ENCODE measurements around the gene RFX7.
A peak's percentile ranks its signal among the peaks of the same experiment; 100 is the strongest.

Gene RFX7

DNA sequence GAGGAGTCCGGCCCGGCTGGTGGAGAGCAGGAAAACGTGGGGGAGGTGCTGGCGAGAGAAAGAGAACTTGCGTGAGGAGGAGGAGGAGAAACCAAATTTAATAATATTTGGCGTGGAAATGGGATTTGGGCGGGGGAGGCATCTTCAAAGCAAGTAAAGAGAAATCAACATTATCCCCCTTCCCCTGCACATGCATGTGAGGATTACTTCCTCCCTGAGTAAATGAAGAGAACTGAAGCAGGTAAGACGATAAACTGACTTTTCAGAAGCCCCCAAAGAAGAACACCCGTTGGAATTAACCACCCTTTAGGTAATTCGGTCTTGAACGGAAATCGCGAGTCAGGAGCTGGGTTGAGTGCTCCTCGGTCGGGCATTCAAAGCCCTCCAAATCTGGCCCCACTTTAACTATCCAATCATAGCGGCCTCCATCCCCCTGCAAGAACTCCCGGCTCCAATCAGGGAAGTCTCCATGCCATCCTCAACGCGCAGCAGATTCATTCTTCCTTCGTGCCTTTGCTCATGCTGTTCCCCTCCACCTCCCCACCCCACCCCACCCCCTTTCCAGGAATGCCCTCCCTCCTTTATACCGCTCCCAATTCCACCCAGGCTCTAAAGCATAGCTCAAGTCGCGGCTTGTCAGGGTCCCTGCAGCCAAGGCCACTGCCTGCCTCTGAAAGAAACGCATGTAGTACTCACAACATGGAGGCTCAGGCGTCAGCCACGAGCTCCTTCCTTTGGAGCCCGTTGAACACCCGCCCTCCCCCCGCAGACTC is 545 bp upstream of the RFX7 start:
- peak; percentile 5 for DNase-seq

DNA sequence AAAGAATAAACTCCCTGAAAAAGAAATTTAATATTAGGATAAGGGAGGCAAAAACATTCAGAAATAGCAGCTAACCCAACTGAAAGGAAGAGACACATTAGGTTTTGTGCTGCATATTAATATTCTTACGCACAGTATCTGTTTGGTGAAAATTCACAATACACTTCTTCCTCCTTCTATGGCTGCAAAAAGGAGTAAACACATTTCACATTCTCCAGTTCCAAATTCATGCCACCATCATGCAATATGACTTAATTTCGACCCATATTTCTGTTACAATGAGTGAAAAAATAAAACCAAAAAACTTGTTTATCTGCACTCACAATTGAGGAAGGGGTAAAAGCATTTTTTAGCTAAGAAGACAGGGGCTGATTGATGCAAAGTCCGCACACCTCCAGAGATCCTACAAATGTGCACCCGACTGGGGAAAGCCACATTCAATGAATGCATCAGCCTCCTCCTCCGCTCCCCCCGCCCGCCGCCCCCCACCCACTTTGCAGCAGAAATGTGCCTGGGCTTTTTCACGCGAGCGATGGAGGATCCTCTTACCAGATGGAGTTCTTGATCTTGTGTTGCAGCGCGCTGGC is 1.0 kb downstream of the RFX7 start:
- DNase-seq: peak in 1 of 2 donors; percentile 8

DNA sequence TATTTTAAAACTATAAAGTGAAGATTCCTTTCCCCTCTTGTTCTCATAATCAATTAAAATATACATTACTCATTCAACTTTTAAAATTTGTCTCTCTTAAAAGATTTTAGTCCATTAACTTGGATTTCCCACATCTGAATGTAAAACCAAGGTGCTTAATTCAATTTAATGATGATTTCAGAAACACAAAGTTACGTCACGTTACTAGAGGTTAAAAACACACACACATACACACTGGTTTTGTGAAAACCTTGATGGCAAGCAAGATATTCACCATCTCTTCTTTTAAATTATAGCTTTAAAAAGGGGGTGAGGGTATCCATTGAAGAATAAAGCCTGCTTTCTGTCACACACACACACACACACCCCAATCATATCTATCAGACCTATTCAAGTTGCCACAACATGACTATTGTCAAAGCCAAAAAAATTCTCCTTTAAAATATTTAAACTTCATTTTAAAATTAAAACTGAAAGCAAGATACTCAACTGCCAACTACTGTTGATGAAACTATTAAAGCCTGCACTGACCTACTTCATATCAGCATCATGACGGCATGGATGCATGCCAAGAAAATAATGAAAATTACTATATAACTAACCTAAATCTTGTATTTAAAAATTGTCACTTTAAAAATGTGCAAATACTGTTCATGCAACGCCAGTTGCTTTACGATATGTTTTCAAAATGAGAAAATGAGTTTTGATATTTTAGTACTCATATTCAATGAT is 2.1 kb downstream of the RFX7 start:
- no peak for DNase-seq

DNA sequence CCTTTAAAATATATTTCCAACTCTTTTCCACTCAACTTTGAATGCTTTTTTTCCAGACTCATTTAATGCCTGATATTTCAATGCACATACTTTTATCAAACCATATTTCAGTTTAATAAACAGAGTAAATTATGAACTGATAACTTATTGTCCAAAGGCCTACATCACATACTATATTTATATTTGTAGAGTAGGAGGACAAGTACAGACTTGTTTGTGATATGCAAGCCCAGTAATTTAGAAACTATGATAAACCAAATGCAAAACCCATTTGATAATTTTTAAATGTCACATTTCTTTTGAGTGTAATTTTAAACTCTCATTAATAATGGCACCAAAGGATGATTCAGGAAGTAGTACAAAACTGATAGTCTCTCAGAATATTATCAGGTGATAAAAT is 3.3 kb downstream of the RFX7 start:
- no peak for DNase-seq

DNA sequence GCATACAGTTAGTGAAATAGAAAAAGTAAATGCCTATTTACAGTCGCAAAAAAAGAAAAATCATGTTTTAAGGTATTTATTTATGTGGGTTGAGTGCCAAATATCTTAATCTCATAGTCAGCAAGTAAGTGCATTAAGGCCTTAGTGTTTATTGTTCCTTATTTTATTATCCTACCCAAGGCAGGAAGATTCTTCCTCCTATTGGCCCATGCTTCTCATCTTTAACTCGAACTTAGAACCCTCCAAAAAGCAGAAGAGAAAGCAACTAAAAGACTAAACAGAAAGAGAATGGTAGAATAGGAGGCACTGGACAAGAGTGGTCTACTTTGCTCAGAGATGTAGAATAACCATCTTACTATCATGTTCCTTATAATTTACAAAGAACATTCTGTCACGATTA is 7.5 kb downstream of the RFX7 start:
- no peak for DNase-seq

DNA sequence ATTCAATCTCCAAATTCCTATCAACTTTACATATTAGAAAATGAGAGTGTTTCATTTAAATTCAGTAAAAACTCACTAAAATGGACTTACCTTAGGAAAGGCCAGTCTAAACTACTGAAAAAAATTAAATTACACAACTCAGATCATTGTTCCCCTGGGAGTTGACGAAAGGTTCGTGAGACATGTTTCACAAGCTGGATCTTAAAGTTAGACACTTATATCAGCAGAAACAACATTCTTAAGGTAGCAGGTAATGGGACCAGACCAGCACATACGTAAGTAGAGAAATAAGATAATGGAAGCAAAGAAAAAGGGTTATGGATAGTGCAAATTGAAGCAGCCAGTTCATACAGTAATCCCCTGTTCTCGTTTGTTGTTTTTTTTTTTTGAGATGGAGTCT is 8.9 kb downstream of the RFX7 start:
- no peak for DNase-seq

DNA sequence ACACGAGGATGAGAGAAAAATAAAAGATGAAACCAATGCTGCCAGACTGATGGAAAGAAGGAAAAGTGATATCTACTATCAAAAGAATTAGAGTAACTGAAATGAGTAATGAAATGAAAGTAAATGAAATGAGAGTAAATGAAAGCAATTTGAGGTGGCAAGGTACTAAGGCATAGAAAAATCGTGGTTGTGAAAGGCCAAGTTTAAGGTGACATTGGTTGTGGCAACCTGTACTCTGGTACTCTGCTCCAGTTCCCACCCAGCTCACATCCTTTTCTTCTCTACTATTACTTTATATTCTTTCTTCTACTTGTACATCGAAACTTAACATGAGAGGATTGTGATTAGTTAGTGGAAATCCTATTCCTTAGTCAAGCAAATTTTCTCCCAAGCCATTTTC is 10.1 kb downstream of the RFX7 start:
- no peak for DNase-seq

DNA sequence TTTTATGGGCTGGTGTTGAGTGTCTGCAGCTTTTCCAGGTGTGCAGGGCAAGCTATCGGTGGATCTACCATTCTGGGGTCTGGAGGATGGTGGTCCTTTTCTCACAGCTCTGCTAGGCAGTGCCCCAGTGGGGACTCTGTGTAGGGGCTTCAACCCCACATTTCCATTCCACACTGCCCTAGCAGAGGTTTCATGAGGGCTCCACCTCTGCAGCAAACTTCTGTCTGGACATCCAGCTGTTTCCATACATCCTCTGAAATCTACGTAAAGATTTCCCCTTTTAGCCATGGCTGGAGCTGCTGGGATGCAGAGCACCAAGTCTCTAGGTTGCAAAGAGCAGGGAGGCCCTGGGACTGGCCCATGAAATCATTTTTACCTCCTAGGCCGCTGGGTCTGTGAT is 11.6 kb downstream of the RFX7 start:
- no peak for DNase-seq

DNA sequence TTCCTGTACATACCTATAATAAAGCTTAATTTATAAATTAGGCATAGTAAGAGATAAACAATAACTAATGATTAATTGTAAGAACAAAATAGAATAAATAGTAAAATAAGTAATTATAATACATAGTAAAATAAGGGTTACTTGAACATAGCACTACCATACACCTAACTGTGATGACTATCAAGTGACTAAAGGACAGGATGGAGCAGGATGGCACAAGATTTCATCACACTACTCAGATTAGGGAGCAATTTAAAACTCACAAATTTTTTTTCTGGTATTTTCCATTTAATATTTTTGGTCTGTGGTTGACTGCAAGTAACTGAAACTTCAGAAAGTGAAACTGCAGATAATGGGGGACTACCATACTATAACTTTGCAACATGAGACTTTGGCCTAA is 14.8 kb downstream of the RFX7 start:
- DNase-seq: no peak

DNA sequence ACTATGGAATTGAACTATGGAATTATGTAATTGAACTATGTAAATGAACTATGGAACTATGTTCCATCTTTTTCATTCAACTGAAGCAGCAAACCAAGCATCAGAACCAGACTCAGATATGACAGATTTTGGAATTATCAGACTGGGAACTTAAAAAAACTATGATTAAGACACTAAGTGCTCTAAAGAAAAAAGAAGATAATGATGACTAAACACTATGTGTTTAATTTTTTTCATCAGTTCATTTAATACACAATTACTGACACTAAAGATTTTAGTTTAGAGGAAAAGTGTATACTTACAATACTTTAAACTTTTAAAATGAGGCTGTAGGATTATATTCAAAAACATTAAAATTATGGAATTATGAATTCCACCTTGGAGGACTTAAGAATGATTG is 15.3 kb downstream of the RFX7 start:
- DNase-seq: no peak

DNA sequence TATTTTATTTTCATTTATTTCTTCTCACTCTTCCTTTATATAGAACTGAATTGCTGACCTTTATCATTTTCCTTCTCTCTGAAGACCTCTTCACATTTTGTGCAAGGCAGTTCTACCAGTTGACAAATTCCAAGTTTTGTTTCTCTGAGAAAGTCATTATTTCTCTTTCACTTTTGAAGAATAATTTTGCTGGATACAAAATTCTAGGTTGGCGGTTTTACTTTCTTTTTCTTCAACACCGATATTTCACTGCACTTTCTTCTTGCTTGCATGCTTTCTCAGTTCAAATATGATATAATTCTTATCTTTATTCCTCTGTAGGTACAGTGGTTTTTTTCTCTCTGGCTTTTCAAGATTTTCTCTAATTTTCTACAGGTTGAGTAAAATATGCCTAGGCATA is 15.9 kb downstream of the RFX7 start:
- no peak for DNase-seq

DNA sequence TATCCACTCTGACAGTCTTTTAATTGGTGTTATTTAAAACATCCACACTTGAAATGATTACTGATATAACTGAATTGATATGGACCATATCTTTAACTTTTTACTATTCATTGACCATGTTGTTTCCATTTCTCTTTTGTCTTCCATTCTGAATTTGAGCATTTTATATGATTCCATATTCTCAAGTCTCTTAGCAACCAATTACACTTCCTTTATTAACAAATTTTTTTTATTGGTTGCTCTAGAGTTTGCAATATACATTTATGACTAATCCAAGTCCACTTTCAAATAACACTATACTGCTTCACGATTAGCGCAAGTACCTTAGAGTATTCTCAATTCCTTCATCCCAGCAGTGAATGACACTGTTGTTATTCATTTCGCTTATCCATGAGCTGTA is 16.4 kb downstream of the RFX7 start:
- DNase-seq: no peak

DNA sequence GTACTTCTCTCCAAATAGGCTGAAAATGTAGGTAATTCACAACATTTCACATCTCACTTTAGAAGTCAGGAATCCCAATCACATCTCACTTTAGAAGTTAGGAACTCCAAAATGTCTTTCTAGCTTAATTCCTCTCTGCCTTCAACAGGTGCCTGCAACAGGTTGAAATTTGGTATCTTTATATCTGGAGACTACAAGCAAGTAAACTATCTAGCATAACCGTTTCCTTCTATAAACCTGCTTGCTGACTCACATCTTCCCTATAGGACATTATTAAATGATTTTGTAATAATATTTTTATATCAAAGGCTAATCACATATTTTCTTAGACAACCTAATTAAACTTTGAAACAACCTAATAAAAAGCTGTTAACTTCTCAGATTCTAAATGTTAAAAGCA is 18.2 kb downstream of the RFX7 start:
- DNase-seq: no peak

DNA sequence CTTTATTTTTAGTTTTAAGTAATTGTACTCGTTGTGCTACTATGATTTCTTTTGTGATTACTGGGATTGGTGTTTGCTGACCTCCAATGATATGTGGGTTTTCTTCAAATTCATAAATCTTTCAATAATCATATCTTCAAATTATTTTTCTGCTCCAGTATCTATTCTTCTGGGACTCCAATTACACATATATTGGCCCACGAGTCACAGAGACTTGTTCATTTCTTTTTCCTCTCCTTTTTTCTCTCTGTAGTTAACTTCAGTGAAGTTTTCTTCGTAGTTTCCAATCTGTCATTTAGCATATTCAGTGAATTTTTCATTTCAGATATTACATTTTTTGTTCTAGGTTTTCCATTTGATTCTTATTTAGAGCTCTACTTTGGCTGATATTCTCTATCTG is 21.4 kb downstream of the RFX7 start:
- no peak for DNase-seq

DNA sequence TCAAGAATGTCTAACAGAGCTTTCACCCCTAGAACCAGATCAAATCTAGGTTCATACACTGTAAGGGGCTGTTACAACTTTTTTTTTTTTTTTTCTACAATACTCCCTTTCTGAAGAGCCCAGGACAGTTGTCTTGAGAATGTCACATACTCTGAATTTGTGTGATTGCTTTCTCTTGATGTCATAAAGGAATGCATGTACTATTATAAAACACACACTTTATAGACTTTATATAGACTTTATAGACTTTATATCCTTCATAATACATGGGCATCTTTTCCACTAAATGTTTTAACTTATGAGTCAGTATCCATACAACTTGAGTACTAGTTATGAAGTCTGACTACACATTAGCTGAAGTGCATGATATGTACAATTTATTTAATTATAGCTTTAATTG is 26.3 kb downstream of the RFX7 start:
- DNase-seq: no peak

DNA sequence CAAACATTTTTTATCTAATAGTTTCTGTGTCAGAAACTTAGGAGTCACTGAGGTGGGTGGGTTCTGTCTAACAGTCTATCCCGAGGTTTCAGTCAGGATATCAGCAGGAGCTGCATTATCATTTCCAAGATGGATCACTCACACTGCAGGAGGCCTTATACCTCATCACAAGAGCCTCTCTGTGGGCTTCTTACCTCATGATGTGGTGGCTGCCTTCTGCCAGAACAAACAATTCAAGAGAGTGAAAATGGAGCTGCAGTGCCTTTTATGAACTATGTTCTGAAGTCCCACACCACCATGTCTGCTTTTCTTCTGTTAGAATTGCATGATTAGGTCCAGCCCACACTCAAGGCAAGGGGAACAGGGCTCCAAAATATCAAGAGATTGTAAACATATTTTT is 27.9 kb downstream of the RFX7 start:
- no peak for DNase-seq

DNA sequence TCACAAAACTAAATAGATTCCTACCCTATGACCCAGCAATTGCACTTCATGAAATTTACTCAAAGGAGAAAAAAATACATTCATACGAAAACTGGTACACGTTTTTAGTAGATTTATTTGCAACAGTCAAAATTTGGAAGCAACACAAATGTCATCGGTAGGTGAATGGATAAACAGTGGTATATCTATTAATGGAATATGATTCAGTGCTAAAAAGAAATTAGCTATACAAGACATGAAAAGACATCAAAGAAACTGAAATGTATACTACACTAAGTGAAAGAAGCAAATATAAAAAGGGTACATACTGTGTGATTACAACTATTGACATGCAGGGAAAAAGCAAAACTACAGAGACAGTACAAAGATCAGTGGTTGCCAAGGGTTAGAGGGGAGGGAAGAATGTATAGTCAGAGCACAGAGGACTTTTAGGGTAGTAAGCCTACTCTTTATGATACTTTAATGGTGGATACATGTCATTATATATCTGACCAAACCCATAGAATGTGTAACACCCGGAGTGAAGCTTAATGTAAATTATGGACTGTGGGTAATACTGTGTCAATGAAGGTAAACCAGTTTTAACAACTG is 31.6 kb downstream of the RFX7 start:
- no peak for DNase-seq

DNA sequence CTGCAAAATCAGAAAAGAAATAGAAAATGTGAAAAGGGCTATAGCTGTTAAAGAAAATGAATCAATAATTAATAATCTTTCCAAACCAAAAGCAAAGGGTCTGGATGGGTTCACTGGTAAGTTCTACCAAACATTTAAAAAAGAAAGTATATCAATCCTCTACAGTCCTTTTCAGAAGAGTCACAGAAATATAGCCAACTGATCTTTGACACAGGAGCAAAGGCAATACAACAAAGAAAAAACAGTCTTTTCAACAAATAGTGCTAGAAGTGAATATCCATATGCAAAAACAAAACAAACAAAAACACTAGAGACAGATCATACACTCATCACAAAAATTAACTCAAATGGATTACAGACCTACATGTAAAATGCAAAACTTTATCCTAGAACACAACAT is 32.6 kb downstream of the RFX7 start:
- DNase-seq: no peak

DNA sequence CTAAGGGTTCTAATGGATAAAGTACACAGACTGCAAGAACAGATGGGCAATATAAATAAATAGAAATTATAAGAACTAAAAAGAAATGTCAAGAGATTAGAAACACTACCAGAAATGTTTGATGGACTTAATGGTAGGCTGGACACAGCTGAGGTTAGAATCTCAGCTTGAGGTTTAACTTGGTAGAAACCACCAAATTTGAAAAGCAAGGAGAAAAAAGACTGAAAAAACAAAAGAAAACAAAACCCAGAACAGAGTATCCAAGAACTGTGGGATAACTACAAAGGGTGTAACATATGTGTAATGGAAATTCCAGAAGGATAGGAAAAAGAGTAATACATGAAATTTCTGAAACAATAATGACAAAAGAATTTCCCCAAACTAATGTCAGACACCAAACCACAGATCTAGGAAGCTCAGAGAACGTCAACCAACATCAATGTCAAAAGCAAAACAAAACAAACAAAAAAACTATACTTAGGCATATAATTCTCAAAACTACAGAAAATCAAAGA is 35.0 kb downstream of the RFX7 start:
- no peak for DNase-seq

DNA sequence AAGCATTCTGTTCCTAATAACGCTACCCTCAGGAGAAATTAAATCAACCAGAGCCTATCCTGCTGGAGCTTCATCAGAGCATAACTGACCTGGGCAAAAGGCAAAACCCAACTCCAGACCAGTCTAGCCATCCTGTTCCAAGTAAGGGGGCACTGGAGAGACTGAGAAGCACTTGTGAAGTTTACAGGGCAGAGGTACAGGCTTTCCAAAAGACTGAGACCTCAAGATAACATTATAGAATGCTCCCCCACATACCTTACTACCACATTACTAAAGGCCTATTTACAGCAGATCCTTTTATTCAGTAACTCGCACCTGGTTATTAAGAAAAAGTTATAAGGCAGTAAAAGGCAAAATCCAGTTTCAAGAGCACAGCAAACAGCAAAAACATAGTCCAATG is 35.5 kb downstream of the RFX7 start:
- DNase-seq: no peak

DNA sequence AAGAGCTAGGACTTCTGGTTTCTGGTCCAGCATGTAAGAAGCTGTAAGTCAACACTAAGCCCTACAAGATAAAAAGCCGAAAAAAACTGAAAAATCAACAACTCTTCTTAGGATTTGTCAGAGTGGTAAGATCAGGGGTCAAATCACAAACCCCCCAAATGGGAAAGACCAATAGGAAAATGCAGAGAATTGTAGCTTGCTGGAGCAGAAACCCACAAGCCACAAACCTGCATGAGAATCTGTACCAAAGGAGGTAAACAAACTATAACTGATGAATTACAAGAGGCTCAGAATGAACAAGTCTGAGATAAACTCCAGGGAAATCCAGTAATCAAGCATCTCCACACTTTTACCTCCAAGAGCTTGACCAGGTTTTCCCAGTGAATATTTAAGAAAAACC is 36.0 kb downstream of the RFX7 start:
- DNase-seq: no peak

DNA sequence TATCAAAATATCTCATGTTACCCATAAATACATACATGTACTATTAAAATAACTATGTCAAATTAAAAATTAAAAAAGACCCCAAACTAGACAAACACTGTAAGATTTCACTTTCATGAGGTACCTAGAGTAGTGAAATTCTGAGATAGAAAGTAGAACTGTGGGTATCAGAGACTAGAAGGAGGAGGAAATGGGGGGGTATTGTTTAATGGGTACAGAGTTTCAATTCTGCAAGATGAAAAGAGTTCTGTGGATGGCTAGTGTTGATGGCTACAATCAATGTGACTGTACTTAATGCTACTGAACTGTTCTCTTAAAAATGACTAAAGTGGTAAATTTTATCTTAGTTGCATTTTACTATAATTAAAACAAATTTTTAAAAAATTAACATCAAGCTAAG is 36.6 kb downstream of the RFX7 start:
- DNase-seq: no peak

DNA sequence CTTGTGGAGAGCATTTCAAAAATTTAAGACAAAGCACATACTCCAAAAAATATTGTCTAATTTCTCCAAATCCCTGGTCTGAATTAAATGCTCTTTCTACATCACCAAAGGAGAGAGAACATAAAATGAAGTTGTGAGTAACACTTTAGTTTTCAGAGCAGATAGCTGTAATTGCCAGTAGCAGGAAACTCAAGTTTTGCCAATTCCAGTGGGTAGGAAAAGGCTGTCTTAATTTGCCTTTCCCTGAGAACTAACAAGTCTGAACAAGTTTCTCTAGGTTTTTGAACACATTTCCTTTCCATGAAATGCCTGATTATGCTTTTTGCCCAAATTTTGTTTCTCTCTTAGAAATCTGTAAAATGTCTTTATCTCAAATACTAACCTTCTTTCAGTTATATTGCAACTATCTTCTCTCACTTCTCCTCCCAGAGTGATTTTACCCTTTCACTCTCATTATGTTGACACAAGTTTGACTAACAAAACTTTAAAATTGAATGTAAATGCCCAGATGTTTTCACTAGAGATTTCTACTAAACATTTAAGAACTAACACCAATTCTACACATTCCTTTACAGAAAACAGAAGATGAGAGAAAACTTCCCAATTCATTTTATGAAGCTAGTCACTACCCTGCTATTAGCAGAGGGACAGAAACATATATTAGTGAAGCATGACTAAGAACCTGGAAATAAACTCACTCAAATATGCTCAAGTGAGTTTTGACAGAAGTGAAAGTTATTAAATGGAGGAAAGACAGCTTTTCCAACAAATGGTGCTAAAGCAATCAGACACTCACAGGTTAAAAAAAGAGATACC is 38.4 kb downstream of the RFX7 start:
- no peak for DNase-seq
